GM21786 (cell line): Measurements from ENCODE around the gene CLCN3.
"Not testable (repeated sequence)": the region's sequence is repeated elsewhere in the genome, so short reads cannot be mapped to it uniquely, and the experiment has no call there.

Experiments
- ATAC-seq: cut with Tn5 transposase; IDR thresholded peaks from one replicate; pipeline ENCODE4 v1.9.1; 2021; ENCODE audit not compliant: unreplicated experiment

Gene CLCN3

GRCh38 chr4:169617306-169617705, 3.1 kb upstream of the CLCN3 start:
- no peak for ATAC-seq

GRCh38 chr4:169618286-169618685, 2.1 kb upstream of the CLCN3 start:
- no peak for ATAC-seq

DNA sequence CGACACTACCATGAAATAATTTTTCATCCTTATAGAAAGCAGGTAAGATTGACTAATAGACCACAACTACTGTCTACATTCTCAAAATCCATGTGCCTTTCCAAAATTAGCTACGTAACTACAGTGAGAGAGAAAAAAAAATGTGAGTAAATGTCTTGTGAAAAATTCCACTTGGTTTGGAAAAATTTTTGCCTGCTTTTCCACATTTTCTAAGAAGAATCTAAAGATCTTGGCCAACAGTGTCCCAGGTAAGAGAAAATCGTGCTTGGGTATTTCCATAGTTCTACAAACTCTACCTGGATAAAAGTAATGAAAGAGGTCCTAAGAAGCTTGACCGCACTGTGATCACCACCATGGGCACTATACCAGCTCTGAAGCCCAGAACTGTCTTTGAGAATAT, 1.4 kb upstream of the CLCN3 start:
- no peak for ATAC-seq

GRCh38 chr4:169619518-169619957, 840 bp upstream of the CLCN3 start:
- peak; percentile 38 for ATAC-seq

DNA sequence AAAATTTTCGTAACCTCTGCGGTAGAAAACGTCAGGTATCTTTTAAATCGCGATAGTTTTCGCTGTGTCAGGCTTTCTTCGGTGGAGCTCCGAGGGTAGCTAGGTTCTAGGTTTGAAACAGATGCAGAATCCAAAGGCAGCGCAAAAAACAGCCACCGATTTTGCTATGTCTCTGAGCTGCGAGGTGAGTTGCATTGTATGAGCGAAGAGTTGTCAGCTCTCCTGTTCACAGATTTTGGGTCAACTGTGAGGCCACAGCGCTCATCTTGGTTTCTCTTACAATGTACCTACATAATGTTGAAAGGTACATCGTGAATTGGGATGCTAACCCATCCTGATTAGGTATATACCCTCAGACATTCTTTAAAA, 486 bp downstream of the CLCN3 start:
- ATAC-seq = no peak

GRCh38 chr4:169621731-169622492, 1.5 kb downstream of the CLCN3 start:
- peak; percentile 9 for ATAC-seq

GRCh38 chr4:169622566-169622965, 2.2 kb downstream of the CLCN3 start:
- no peak for ATAC-seq

- ATAC-seq = not testable (repeated sequence)
Measured at GRCh38 chr4:169624012-169624411, 3.6 kb downstream of the CLCN3 start.

DNA sequence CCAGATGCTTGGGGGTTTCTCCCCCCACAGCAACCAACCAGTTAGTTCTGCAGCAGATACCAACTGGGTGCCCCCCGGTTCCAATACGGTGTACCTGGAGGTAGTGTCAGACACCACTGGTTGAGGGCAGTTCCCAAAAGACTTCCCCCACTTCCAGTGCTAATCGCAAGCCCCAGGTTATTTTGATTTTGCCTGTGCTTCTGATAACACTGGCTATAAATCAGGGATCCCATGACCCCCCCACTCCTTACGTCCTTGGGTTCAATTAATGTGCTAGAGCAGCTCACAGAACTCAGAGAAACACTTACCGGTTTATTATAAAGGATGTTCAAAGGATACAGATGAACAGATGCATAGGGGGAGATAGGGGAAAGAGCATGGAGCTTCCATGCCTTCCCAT, 5.5 kb downstream of the CLCN3 start:
- ATAC-seq = no peak

DNA sequence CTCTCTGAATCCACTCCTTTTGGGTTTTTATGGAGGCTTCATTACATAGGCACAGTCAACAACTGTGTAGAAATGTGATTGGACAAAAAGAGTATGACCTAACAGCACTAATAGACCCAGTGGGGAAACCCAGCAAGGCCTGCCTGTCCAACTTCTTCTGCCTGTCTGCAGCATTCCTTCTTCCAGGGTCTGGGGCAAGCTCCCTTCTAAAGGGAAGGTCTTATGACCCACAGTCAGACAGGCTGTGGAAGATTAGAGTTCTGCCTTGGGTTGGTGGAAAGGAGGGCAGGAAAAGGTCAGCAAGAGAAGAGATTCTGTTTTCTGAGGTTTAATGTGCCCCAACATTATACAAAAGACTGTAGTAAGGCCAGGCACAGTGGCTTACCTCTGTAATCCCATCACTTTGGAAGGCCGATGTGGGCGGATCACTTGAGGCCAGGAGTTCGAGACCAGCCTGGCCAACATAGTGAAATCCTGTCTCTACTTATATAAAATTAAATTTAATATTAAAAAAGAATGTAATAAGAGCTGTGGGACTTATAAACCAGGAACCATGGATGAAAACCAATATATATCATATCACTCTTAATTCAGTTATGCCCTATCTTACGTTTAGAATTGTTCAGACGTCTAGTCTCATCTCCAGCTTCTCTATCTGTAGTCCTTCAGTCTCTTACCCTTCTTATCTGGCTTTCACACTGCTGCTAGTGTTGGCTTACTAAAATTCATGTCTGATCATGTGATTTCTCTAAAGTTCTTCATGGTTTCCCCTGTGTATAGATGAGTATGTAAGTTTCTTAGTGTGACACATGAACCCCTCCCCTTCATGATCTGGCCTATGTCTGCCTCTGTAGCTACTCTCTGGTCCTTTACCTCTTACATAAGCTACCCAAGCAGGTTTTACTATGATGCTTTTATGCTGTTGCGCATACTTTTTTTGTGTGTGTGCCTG, 6.2 kb downstream of the CLCN3 start:
- ATAC-seq = no peak

DNA sequence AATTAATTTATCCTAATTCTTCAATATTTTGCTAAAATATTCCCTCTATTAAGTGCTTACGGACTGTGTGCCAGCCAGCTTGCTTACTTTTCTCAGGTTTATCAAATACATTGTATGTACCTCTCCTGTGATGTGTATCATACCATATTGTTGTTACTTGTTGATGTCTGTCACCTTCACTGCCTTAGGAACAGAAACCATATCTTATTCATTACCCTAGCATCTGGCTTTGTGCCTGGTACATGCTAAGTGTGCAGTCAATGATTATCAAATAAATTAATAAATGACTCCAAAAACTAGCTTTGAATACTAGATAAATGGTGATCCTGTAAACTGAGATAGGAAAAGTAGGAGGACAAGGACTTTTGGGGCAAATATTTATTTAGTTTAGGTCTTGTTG, 6.9 kb downstream of the CLCN3 start:
- peak; percentile 66 for ATAC-seq

DNA sequence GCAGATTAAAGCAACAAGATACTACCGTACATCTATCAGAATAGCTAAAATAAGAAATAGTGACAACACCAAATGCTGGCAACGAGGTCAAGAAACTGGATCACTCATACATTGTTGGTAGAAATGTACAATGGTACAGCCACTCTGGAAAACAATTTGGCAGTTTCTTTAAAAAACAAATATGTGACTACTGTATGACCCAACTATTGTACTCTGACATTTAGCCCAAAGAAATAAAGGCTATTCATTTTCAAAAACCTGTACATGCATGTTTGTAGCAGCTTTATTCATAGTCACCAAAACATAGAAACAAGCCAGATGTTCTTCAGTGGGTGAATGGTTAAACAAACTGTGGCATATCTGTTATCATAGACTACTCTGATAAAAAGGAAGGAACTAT, 8.2 kb downstream of the CLCN3 start:
- no peak for ATAC-seq

GRCh38 chr4:169630069-169630468, 9.7 kb downstream of the CLCN3 start:
- ATAC-seq = no peak

DNA sequence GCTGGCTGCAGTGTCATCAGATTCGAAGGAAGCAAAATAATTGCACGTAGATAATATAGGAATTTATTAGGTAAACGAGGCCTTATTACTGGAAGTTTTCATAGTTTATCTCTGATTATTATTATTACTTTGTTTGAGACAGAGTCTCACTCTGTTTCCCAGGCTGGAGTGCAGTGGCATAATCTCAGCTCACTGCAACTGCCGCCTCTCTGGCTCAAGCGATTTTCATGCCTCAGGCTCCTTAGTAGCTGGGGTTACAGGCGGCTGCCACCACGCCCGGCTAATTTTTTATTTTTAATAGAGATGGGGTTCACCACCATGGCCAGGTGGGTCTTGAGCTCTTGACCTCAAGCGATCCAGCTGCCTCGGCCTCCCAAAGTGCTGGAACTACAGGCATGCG, 12.5 kb downstream of the CLCN3 start:
- ATAC-seq = no peak

- ATAC-seq = no peak
Measured at GRCh38 chr4:169634975-169635374, 14.6 kb downstream of the CLCN3 start.

- ATAC-seq = no peak
Measured at GRCh38 chr4:169640261-169640870, 20.0 kb downstream of the CLCN3 start.

- ATAC-seq = no peak
Measured at GRCh38 chr4:169644802-169645201, 24.4 kb downstream of the CLCN3 start.

DNA sequence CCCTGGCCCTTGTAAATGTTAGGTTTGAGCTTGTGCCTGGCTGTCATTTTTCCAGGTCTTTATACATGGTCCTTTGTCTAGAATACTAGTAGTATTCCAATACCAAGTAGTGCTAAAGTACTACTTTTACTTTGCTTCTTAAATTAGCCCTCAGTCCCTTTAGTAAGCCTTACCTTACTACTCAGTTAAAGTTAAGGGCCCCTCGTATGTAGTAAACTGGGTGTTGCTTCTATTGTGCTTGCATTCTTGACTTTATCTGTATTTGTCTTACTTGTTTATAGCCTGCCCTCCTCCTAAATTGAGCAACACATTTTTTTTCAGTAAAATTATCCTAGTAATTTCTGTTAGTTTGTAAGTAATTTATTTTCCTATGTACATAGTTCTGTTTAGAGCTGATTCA, 25.2 kb downstream of the CLCN3 start:
- no peak for ATAC-seq

GRCh38 chr4:169649545-169650226, 29.3 kb downstream of the CLCN3 start:
- ATAC-seq = no peak

DNA sequence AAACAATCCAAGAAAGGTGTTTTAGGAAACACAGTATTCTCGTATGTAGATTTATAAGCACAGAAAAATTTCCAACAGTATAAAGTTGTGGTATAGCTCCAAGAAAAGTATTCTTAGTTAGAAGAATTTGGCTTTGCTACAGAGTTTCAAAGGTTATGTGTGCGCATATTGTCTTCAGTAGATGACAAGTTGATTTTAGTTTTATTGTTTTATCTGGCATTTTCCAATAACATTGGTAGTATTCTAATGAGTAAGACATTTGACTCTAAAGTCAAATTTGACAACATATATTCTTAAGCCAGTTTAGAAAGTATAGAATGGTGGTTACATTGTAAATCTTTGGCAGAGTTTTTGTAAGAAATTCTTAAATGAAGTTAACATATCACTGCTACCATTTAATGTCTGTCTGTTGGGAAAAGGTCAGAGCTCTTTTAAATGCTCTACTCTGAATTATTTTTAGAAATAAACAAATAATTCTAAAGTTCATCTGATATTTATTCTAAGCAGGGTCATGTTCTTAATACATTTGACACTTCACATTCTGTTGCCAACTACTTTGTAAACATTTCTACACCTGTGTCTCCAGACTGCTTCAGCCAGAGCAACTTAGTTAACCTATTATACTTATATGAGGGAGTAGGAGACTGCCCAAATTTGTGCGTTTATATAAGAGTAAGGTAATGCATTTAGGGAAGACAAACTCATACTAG, 30.0 kb downstream of the CLCN3 start:
- ATAC-seq = no peak
